ENCODE data around the gene YWHAQ.
"Not testable (repeated sequence)": the region's sequence is repeated elsewhere in the genome, so short reads cannot be mapped to it uniquely, and the experiment has no call there.

The YWHAQ gene

DNA sequence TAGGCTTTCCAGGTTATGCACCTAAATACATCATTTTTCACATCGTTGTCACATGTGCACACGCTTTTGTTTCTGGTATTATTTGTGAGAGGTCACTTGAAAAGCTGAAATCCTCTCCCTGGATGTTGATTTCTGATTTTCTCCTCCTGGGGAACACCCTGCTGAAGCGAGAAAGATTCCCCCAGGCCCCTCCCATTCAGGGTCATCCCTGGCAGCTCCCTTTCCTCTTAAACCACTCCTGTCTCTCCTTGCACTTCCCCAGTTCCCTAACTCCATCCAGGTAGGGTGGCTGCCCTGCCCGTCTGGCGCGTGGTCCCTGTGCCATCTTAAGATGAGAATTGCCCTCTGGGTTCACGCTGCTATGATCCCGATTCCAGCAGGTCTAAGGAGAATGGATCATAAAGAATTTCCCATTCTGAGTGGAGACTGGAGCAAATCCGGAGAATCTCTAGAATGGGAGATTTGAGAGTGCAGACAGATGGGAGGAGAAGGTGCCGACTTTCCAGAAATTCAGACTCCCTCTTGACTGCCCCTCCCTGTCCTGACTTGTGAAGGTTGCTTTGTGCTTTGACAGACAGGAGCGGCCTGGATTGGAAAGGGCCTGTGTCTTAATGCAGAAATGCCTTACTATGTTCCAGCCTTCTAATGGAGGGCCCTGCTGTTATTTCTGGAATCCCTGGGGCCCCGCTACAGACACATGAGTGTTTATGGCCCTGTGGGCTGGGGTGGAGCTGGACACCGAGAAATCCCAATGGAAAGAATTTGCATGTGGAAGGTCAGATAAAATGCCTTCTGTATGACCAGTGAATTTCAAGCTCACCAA is 1.3 kb upstream of the YWHAQ start:
- DNase-seq (ENCODE audit: low read depth): peak; percentile 44

DNA sequence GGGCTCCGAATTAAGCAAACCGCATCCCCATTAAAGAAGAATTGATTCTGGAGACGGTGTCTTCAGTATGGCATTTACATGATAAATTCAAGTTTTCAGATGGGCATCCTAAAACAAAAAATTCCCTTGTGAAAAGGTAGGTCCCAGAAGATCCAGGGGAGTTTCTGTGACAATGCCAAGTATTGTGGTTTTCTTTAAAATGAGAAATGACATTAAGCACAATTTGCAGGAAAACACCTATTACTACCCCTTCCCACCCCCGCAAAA is 689 bp upstream of the YWHAQ start:
- DNase-seq (ENCODE audit: low read depth): no peak

DNA sequence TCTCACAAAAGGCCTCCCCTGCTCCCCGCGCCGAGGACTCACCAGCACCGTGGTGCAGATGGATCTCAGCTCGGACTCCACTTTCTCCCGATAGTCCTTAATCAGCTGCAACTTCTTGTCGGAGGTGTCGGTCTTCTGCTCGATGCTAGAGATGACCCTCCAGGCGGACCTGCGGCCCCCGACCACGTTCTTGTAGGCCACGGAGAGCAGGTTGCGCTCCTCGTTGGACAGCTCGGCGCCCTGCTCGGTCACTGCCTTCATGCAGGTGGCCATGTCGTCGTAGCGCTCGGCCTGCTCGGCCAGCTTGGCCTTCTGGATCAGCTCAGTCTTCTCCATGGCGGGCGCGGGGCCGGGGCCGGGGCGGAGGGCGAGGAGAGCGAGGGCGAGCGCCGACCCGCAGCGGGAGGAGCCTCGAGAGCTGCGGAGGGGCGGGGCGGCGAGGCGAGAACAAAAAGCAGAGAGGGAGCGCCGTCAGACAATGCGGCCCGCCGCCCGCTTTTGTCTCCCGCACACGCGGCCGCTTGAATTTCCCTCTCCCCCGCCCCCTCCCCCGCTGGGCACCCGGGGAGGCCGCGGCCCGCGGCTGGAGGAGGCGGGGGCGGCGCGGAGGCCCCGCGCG is 571 bp downstream of the YWHAQ start:
- peak; percentile 57 for DNase-seq (ENCODE audit: low read depth)

DNA sequence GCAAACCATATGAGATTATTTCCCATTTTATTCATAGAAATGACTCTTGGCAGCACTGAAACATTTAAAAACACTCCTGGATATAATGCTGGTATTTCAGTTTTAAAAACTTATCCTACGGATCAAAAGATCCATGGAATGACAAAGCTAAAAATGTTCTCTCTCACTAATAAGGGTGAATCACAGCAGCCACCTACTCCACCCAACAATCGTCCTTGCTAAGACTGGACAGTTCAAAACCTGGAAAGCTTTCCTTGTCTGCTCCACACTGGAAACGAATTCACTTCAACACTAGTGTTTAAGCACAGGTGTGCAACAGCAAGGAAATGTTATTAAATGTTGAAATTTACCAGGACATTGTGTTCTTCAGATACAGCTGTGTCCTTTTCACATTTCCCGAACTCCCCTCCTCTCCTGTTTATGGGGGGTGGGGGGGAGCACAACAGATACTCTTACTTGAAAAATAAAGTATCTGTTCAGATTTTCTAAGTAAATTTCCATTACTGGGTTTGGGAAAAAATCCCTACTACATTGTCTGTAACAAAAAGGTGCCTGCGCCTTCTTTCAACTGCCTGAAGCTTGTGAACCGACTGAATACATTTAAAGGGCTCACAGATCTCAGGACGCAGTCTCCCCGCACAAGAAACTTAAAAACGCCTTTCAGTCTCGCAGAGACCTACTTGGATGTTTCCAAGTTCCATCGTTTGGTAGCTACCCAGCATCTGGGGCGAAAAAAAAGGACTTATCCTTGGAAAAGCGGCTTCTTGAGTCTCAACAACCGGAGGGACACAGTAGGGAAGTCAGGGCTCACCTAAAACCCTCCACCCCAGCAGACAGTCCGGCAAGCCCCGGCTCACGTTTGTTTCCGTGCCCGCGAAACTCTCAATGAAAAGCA is 1.3 kb downstream of the YWHAQ start:
- peak; percentile 49 for DNase-seq (ENCODE audit: low read depth)

DNA sequence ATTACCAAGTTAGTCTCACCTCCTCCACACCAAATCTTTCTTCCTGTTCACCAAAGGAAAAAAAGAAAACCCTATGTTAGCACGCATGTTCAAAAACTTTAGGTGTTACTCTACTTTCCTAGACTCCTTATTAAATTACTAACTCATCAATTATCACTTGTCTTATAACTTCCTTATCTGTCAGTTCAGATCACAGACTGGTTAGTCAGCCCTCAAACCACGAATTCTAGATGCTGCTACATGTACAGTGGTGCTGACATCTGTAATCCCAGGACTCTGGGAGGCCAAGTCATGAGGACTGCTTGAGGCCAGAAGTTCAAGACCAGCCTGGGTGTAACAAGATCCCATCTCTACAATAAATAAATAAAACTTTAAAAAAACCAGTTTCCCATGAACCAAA is 3.5 kb downstream of the YWHAQ start:
- peak; percentile 72 for DNase-seq (ENCODE audit: low read depth)

DNA sequence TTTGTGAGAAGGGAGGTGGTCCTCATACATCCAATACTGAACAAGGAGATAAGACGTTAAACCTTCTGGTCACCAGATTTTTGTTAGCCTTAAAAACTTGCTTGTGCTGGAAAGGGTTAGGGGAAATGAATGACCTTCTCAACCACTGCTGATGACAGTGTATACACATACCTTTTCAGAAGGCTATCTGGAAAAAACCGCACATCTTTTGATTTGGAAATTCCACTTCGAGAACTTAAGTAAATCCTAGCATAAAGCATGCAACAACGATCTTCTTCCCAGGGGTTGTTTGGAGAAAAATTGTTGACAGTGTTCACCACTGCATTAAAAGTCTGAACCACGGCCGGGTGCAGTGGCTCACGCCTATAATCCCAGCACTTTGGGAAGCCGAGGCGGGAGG is 7.6 kb downstream of the YWHAQ start:
- peak; percentile 90 for DNase-seq (ENCODE audit: low read depth)

DNA sequence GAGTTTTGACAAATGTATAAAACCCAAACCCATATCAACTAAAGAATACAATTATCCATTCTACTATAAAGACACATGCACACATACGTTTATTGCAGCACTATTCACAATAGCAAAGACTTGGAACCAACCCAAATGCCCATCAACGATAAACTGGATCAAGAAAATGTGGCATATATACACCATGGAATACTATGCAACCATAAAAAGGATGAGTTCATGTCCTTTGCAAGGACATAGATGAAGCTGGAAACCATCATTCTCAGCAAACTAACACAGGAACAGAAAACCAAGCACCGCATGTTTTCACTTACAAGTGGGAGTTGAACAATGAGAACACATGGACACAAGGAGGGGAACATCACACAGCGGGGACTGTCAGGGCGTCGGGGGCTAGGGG is 9.1 kb downstream of the YWHAQ start:
- DNase-seq (ENCODE audit: low read depth): not testable (repeated sequence)

DNA sequence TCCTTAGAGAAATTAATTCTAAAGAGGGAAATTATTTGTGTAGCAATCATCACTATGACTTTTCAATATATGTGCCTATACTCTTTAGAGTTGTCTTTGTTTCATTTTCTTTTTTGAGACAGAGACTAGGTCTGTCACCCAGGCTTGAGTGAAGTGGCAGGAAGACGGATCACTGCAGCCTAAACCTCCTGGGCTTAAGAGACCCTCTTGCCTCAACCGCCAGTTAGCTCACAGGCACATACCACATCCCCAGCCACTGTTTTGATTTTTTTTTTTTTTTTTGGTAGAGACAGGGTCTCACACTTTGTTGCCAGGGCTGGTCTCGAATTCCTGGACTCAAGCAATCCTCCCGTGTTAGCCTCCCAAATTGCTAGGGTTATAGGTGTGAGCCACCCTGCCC is 12.4 kb downstream of the YWHAQ start:
- DNase-seq (ENCODE audit: low read depth): no peak

DNA sequence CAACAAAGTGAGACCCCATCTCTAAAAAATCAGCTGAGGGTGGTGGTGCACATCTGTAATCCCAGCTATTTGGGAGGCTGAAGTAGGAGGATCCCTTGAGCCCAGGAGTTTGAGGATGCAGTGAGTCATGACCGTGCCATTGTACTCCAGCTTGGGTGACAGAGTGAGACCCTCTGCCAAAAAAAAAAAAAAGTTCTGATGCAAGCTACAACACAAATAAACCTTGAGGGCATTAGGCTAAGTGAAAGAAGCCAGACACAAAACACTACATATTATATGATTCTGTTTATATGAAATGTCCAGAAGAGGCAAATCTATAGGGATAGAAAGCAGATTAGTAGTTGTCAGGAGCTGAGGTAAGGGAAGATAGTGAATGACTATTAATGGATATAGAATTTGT is 13.0 kb downstream of the YWHAQ start:
- DNase-seq (ENCODE audit: low read depth): peak; percentile 34

DNA sequence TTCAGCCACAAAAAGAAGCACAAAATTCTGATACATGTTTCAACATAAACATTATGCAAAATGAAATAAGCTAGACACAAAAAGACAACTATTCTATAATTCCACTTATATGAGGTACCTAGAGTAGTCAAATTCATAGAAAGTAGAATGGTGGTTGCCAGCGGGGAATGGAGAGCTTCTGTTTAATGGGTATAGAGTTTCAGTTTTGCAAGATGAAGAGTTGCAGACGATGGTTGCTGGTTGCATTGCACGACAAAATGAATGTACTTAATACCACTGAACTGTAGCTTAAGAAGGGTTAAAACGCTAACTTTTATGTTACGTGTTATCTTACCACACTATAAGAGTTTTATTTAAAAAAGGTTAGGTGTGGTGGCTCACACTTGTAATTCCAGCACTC is 13.5 kb downstream of the YWHAQ start:
- DNase-seq (ENCODE audit: low read depth): no peak

DNA sequence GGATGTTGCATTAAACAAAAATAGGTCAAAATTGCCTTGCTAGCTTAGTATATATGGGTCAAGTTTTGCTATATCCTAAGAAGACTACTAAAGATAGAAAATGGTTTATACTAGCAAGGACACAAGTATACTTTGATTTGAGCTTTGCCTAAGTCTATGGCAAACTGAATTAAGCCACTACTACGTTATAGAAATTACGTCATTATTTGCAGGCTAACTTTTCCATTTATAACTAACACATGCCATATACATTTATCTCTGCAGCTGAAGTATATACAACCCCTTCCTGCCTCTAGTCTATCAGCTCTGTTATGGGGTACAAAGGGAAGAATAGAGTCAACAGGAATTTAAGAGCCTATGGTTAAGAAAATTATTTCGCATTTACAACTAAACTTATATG is 16.2 kb downstream of the YWHAQ start:
- DNase-seq (ENCODE audit: low read depth): no peak

DNA sequence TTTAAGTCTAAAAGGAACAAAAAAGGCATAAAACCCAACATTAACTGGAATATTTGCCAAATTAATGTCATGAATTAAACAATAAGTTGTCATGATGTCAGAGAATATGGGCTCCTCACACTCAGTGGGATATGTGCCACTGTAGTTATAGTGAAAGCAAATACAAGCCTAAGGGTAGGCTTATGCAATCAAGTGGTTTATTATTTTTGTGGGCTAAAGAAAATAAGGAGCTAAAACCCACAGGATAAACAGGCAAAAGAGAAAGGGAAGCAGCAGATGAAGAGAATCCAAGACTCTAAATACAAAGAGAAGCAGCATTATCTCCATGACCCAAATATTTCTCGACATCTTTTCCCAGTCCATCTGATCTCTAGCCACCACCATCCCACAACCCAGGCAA is 17.5 kb downstream of the YWHAQ start:
- DNase-seq (ENCODE audit: low read depth): peak; percentile 68

DNA sequence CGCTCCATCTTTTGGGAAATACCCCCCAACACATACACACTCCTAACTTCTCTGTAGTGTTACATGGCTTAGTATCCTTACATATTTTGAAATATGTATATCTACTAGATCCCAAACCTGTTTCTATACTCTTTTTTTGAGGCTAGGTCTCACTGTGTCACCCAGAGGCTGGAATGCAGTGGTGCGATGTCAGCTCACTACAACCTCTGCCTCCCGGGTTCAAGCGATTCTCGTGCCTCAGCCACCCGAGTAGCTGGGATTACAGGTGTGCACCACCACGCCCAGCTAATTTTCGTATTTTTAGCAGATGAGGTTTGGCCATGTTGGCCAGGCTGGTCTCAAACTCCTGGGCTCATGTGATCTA is 19.3 kb downstream of the YWHAQ start:
- not testable (repeated sequence) for DNase-seq (ENCODE audit: low read depth)

DNA sequence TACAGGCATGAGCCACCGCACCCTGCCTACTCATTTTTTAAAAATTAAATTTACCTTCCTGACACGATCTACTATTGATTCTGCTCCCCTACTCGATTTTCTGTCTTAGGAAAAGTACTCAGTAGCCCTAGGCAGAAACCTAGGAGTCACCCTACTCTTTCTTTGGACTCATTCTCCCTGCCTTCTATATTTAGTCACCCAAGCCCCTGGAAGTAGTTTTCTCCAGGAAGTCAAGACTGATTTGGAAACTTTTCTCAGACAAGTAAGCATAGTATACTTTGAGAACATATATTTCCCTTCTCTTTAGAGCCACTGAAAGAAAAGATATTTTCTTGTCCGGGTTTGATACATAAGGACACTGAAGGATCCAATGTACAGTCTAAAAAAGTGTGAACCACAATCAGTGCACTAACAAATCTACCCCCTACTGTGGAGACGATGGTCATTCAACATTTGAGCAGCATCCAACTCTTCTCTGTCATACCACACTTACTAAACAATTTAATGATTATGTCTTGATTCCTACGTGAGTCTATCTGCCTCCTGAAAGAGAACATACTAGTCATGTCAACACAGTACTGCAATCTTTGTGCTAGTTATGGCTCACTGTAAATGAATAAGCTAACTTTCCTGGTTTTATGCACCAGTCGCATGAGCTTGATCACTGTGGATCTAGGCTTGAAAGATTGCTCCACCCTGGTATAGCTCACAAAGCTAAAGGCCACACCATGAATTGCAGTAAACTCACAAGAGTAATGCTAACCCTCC is 19.8 kb downstream of the YWHAQ start:
- no peak for DNase-seq (ENCODE audit: low read depth)

DNA sequence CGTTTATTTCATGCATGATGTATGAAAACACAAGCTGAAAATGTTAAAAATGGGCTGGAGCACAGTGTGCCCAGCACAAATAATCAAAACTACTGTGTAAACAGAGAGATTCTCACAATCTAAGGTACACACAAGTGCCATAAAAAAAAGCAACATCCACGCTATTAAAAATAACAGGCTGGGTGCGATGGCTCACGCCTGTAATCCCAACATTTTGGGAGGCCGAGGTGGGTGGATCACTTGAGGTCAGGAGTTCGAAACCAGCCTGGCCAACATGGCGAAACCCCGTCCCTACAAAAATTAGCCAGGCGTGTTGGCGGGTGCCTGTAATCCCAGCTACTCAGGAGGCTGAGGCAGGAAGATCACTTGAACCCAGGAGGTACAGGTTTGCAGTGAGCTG is 22.3 kb downstream of the YWHAQ start:
- DNase-seq (ENCODE audit: low read depth): not testable (repeated sequence)

DNA sequence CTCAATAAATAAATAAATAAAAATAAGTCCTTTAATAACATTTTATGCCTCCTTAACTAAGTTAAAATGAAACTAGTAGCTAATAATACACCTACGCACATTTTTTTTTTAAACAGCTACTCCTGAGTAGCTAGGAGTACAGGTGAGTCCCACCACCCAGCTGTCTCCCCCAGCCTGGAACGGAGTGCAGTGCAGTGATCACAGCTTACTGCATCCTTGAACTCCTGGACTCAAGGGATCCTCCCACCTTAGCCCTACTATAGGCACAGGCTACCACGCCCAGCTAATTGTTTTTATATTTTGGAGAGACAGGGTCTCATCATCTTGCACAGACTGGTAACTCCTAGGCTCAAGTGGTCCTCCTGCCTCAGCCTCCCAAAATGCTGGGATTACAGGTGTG is 28.4 kb downstream of the YWHAQ start:
- no peak for DNase-seq (ENCODE audit: low read depth)

DNA sequence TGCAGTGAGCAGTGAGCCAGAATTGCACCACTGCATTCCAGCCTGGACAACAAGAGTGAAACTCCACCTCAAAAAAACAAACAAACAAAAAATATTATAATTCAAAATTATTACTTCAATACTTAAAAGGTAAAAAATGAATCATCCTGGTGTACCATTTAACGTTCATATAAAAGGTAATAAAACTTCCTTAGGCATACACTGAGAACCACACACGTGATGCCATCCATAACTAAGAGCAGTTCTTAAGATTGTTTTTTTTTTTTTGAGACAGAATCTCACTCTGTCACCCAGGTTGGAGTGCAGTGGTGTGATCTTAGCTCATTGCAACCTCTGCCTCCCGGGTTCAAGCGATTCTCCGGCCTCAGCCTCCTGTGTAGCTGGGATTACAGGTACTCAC is 29.4 kb downstream of the YWHAQ start:
- no peak for DNase-seq (ENCODE audit: low read depth)

DNA sequence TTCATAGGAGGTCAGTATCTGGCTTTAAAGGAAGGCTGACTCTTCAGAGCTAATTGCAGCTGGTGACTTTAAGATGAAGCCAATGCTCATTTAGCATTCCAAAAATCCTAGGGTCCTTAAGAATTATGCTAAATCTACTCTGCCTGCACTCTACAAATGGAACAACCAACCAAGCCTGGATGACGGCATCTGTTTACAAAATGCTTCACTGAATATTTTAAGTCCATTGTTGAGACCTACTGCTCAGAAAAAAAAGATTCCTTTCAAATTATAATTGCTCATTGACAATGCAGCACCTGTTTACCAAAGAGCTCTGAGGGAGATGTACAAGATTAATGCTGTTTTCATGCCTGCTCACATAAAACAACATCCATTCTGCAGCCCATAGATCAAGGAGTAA is 31.4 kb downstream of the YWHAQ start:
- DNase-seq (ENCODE audit: low read depth): no peak

DNA sequence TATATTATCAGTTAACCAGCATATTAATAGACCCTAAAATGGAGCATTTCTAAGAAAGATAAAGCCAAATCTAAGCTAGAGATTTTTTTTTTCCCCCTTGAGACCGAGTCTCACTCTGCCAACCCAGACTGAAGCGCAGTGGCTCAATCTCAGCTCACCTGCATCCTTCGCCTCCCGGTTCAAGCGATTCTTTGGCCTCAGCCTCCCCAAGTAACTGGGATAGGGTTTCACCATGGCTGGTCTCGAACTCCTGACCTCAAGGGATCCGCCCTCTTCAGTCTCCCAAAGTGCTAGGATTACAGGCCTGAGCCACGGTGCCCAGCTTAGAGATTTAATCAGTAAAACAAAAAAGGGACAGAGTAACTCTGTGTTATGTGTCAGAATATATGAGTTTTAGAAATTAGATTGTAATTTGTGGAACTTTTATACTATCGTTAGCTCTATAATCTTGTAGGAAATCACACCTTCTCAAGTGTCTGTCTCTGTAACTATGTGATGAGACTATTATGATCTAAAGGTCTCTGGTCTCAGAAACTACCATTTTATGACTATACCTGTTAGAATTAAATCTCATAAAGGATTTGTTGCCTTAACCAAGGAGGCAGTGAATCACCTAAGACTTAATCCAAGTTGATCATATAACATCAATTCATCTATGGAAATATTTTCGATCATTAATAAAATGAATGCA is 34.0 kb downstream of the YWHAQ start:
- DNase-seq (ENCODE audit: low read depth): no peak

DNA sequence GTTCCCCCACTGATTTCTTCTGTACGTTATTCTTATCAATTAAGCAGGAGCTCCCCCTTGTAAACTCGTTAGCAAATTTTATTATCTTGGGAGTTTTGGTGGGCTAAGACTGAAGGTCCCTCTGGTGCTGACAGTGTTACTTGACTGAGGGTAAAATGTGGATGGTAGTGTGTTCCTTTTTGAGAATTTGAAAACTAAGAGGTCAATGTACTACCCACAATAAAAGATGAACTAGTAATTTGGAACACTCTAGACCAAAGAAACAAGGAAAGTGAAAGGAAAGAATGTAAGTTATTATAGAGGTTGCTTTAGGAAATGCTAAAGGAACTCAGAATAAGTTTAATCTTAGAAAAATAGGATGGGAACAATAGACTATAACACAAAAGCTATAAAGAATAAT is 35.1 kb downstream of the YWHAQ start:
- no peak for DNase-seq (ENCODE audit: low read depth)

DNA sequence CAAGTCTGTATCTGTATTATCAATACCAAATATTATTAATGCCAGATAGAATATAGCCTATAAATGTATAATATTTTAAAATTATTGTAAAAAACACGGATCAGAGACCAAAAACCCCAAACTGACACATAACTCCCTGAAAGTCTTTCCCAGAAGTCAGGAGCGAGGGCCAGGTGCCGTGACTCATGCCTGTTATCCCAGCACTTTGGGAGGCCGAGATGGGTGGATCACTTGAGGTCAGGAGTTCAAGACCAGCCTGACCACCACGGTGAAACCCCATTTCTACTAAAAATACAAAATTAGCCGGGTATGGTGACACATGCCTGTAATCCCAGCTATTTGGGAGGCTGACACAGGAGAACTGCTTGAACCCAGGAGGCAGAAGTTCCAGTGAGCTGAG is 35.5 kb downstream of the YWHAQ start:
- DNase-seq (ENCODE audit: low read depth): peak; percentile 59
